Suprapubic skin (tissue), 4 donors: Measurements from ENCODE around the gene ZMYND10. TPM values are rescaled to one million over a fixed set of nuclear protein-coding genes. Genes with fewer than 3 reads are reported as not detected.

ENCODE experiments used
- DNase-seq, 2 donors: peaks; one replicate each; pipeline ENCODE4 v3.0.0-alpha.2; 2019; ENCODE audit warnings: low spot score in 2 of 2
- H3K27ac ChIP-seq: fragments of 200-600 bp; sonication (generic); one replicate; pipeline ENCODE4 v1.5.1; 2019
- H3K27me3 ChIP-seq: fragments of 200-600 bp; sonication (generic); one replicate; pipeline ENCODE4 v1.5.1; 2019
- H3K36me3 ChIP-seq: fragments of 200-600 bp; sonication (generic); one replicate; pipeline ENCODE4 v1.5.1; 2019
- H3K4me1 ChIP-seq: fragments of 200-600 bp; sonication (generic); one replicate; pipeline ENCODE4 v1.5.1; 2019
- H3K4me3 ChIP-seq: fragments of 200-600 bp; sonication (generic); one replicate; pipeline ENCODE4 v1.5.1; 2019; ENCODE audit warnings: mild to moderate bottlenecking
- H3K9me3 ChIP-seq: fragments of 200-600 bp; sonication (generic); one replicate; pipeline ENCODE4 v1.5.1; 2019
- EP300 ChIP-seq: sonication (generic); formaldehyde crosslinking; IDR thresholded peaks from one replicate; pipeline ENCODE4 v1.6.1; 2017; ENCODE audit warnings: antibody characterized with exemption
- POLR2A ChIP-seq, 2 donors: fragments of 450-650 bp; IDR thresholded peaks; one replicate each; pipeline ENCODE4 v1.6.1; 2017; ENCODE audit warnings: antibody characterized with exemption in 2 of 2, mild to moderate bottlenecking in 2 of 2, moderate library complexity in 2 of 2
- POLR2AphosphoS5 ChIP-seq, 3 donors: sonication (generic); formaldehyde crosslinking; IDR thresholded peaks; one replicate each; pipeline ENCODE4 v1.6.1; 2017; ENCODE audit warnings: antibody characterized with exemption in 3 of 3
- WGBS: methylation state at CpG from one replicate; pipeline ENCODE4 v1.1.5; 2018; 5-methylcytosine and 5-hydroxymethylcytosine counted together
- total RNA-seq, 4 donors: library from RNA; depleted of rRNA; stranded (reverse); fragments of >200 nt; gene quantifications; one replicate each; pipeline ENCODE4 v1.1.0, GENCODE V29; 2016
- TF ChIP-seq, protein P1 (sequence below), 2 donors: fragments of 200-600 bp in 1 of 2; fragments of 450-650 bp in 1 of 2; sonication (generic) in 1 of 2; IDR thresholded peaks; one replicate each; pipeline ENCODE4 v1.5.1; 2016 to 2019; ENCODE audit warnings: antibody characterized with exemption in 2 of 2, mild to moderate bottlenecking in 1 of 2, moderate library complexity in 1 of 2

Gene ZMYND10
- total RNA-seq, 4 donors from 2014 or later, result 1.6 to 4.7 (median 1.9) TPM; not detected in 1

DNA sequence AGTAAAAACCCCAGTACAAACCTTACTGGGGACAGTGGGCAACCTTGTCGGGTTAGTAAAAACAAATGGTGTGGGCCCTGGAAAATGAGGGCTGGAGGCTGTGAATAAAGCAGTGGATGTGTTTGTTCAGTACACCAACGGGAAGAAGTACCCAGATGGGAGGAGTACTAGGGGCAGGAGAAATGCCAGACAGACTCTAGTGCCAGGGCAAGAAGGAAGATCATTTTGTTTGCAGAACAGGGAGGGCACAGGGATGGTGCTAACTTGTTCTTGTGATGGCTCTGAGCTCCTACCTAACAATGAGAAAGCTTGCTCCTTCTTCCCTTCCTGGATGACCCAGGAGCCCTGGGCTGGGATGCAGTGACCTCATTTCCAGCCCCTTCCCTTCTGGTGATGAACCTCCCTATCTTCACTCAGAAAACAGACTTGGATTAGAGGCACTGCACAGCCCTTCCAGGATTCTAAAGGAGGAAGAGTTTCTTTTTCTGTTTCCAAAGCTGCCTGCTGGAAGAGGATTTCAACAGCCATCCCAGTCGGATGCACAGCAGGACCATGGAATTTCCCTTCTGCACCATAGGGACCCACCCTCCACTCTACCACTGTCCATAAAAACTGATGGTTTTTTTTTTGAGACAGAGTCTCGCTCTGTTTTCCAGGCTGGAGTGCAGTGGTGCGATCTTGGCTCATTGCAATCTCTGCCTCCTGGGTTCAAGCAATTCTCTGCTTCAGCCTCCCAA lies 11.0 kb downstream of the ZMYND10 start:
- H3K27ac ChIP-seq, result peak overlapping the region; percentile 94
- peaks cover 66% of the 10 kb centered on the region for H3K4me1 ChIP-seq
- no peak for DNase-seq
- TF ChIP-seq POLR2A (IDR thresholded peaks at IDR 0.05) (no peak), EP300 (no peak), POLR2AphosphoS5 (IDR thresholded peaks at IDR 0.05) (no peak)
- TF ChIP-seq, protein P1, sequence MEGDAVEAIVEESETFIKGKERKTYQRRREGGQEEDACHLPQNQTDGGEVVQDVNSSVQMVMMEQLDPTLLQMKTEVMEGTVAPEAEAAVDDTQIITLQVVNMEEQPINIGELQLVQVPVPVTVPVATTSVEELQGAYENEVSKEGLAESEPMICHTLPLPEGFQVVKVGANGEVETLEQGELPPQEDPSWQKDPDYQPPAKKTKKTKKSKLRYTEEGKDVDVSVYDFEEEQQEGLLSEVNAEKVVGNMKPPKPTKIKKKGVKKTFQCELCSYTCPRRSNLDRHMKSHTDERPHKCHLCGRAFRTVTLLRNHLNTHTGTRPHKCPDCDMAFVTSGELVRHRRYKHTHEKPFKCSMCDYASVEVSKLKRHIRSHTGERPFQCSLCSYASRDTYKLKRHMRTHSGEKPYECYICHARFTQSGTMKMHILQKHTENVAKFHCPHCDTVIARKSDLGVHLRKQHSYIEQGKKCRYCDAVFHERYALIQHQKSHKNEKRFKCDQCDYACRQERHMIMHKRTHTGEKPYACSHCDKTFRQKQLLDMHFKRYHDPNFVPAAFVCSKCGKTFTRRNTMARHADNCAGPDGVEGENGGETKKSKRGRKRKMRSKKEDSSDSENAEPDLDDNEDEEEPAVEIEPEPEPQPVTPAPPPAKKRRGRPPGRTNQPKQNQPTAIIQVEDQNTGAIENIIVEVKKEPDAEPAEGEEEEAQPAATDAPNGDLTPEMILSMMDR (IDR thresholded peaks at IDR 0.05), result no peak
- H3K9me3 ChIP-seq, result no peaks in the 10 kb centered on the region
- no peaks in the 10 kb centered on the region for H3K27me3 ChIP-seq
- WGBS, result 50% methylated on average over 5 of the region's 5 CpGs
- H3K4me3 ChIP-seq, result peak overlapping the region; percentile 5
- H3K36me3 ChIP-seq, result peaks cover 30% of the 10 kb centered on the region

DNA sequence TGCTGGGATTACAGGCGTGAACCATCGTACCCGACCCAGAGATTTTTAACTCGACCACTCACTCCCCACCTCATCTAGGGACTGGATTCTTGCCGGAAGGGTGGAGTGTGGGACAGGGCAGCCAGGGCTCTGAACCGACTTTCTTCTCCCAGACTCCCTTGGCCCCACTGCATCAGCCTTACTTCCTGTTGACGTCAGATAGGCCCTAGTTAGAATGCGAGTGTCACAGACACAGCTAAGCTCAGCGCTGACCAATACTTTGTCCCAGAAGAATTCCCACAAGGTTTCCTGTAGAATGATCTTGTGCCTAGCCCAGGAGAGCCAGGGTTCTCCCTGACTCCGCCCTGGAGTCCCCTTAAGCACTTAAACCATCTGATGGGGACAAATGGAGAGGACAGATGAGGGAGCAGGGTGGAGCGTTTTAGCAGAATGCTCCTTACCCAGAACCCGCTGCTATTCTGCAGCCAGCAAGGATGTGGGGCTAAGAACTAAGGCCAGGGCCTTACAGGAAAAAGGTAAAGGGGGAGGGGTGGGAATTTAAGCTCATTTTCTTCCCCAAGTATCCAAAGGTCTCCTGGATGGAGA lies 11.7 kb downstream of the ZMYND10 start:
- Histone ChIP-seq H3K4me3 (peak overlapping the region; percentile 5), H3K36me3 (peaks cover 34% of the 10 kb centered on the region), H3K27ac (peak overlapping the region; percentile 94), H3K9me3 (no peaks in the 10 kb centered on the region), H3K4me1 (peaks cover 61% of the 10 kb centered on the region), H3K27me3 (no peaks in the 10 kb centered on the region)
- WGBS, result 41% methylated on average over 12 of the region's 12 CpGs
- no peak for TF ChIP-seq POLR2A (IDR thresholded peaks at IDR 0.05)
- TF ChIP-seq EP300, result no peak
- TF ChIP-seq, protein P1 (IDR thresholded peaks at IDR 0.05), result no peak
- no peak for TF ChIP-seq POLR2AphosphoS5 (IDR thresholded peaks at IDR 0.05)
- no peak for DNase-seq

DNA sequence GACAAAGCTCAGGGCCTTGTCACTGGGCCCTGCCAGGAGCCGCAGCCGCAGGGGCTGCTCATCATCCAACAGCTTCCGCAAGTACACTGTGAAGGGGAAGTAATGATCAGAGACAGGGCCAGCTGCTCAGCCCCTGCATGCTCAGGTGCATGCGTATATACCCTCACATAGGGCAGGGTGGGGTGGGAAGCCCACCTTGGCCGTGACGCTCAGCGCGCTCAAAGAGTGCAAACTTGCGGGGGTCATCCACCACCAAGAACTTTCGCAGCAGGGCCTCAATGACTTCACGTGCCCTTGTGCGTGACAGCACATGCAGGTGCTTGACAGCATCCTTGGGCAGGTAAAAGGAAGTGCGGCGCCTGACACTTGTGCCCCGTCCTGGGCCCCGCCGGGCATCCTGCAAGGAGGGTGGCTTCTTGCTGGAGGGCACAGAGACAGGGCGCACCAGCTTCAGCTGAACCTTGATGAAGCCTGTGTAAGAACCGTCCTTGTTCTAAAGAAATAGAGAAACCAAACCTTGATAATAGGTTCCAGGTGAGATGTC lies 14.1 kb downstream of the ZMYND10 start:
- no peaks in the 10 kb centered on the region for H3K9me3 ChIP-seq
- DNase-seq, result no peak
- H3K27ac ChIP-seq, result no peak overlapping the region
- peaks cover 34% of the 10 kb centered on the region for H3K36me3 ChIP-seq
- H3K27me3 ChIP-seq, result no peaks in the 10 kb centered on the region
- H3K4me3 ChIP-seq, result no peak overlapping the region
- no peak for TF ChIP-seq EP300
- no peak for TF ChIP-seq POLR2AphosphoS5 (IDR thresholded peaks at IDR 0.05)
- TF ChIP-seq, protein P1 (IDR thresholded peaks at IDR 0.05), result no peak
- TF ChIP-seq POLR2A (IDR thresholded peaks at IDR 0.05), result no peak
- WGBS, result 94% methylated on average over 19 of the region's 19 CpGs
- H3K4me1 ChIP-seq, result peaks cover 65% of the 10 kb centered on the region

DNA sequence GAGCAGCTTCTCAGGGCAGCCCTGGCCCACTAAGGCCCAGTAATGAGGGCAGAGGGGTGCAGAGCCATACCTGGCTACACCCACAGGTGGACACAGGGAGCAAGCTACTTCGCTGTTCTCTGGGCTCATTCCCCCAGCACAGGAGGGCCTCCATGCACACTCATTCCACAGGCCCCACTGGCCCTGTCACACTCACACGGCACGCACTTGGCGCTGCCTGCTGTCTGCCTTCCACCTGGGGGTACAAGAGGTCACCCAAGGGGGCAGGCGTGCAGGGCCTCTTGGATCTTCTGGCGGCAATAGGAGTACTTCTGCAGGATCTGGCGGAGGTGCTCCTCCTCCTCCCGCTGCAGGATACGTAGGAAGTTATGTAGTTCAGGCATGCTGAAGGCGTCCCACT lies 15.2 kb downstream of the ZMYND10 start:
- Histone ChIP-seq H3K4me3 (no peak overlapping the region), H3K36me3 (peaks cover 43% of the 10 kb centered on the region), H3K4me1 (peaks cover 62% of the 10 kb centered on the region), H3K9me3 (no peaks in the 10 kb centered on the region), H3K27ac (no peak overlapping the region), H3K27me3 (no peaks in the 10 kb centered on the region)
- no peak for DNase-seq
- no peak for TF ChIP-seq POLR2A (IDR thresholded peaks at IDR 0.05)
- TF ChIP-seq POLR2AphosphoS5 (IDR thresholded peaks at IDR 0.05), result no peak
- TF ChIP-seq EP300, result no peak
- TF ChIP-seq, protein P1 (IDR thresholded peaks at IDR 0.05), result no peak
- 93% methylated on average over 5 of the region's 10 CpGs for WGBS
